Hepatocyte (in vitro differentiated cells): ENCODE measurements around the gene PRR23E.

Source experiments
- CTCF ChIP-seq: fragments of 200-600 bp; sonication (generic); IDR thresholded peaks from 2 replicates; pipeline ENCODE4 v1.5.1; 2016; ENCODE audit warnings: antibody characterized with exemption, mild to moderate bottlenecking; ENCODE audit not compliant: poor library complexity
- EZH2 ChIP-seq: fragments of 200-600 bp; sonication (generic); IDR thresholded peaks from 2 replicates; pipeline ENCODE4 v1.6.1; 2016; ENCODE audit warnings: antibody characterized with exemption, mild to moderate bottlenecking, borderline replicate concordance
- EZH2phosphoT487 ChIP-seq: fragments of 200-600 bp; sonication (generic); IDR thresholded peaks from one replicate; pipeline ENCODE4 v1.6.1; 2018; ENCODE audit warnings: antibody characterized with exemption, mild to moderate bottlenecking, low read depth, moderate library complexity; ENCODE audit not compliant: unreplicated experiment, severe bottlenecking

- no peak for TF ChIP-seq CTCF
- TF ChIP-seq EZH2, result no peak
- no peak for TF ChIP-seq EZH2phosphoT487
Measured at GRCh38 chr3:127203024-127203423, 10.1 kb downstream of the PRR23E start.
